Measurements from ENCODE around the gene BTBD16.

GRCh38 chr10:122310311-122311050, 39.4 kb downstream of the BTBD16 start:
- TF ChIP-seq, protein P1, sequence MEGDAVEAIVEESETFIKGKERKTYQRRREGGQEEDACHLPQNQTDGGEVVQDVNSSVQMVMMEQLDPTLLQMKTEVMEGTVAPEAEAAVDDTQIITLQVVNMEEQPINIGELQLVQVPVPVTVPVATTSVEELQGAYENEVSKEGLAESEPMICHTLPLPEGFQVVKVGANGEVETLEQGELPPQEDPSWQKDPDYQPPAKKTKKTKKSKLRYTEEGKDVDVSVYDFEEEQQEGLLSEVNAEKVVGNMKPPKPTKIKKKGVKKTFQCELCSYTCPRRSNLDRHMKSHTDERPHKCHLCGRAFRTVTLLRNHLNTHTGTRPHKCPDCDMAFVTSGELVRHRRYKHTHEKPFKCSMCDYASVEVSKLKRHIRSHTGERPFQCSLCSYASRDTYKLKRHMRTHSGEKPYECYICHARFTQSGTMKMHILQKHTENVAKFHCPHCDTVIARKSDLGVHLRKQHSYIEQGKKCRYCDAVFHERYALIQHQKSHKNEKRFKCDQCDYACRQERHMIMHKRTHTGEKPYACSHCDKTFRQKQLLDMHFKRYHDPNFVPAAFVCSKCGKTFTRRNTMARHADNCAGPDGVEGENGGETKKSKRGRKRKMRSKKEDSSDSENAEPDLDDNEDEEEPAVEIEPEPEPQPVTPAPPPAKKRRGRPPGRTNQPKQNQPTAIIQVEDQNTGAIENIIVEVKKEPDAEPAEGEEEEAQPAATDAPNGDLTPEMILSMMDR (IDR thresholded peaks at IDR 0.05), result no peak
- no peak for TF ChIP-seq EZH2 (IDR thresholded peaks at IDR 0.05; ENCODE audit: borderline replicate concordance, insufficient read depth, low read depth, low read length, poor library complexity, severe bottlenecking)

All from B cell (primary cell).